Measurements from ENCODE around the gene NUMA1.

NUMA1 gene

DNA sequence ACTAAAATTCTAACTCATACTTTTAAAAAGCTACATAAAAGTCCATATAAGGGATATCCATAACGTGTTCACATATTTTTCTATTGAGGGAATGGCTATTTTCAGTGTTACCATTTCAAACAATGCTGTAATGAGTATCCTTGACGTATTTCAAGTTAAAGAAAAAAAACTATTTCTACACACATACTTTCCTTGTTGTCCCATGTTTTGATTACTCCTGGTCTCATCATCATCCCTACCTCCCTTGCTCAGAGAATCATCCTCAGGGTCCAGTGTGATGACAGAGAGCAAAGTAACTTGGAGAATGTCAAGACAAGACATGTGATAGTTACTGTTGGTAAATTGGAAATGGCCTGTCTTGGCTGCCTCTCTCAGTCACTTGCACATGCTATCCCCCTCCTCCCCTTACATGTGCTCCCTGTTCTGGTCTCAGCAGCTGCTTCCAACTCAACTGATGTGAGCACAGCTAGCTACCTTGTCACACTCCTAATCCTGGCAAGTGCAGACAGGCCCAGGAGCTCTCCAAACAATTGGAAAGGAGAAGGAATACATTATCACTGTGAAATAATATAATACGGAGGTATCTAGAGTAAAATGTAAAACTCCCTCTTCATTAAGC lies 21.8 kb downstream of the NUMA1 start:
- DNase-seq (ENCODE audit: low spot score): no peak

GRCh38 chr11:72048766-72049460 lies 31.4 kb downstream of the NUMA1 start:
- DNase-seq (ENCODE audit: low spot score): no peak

DNA sequence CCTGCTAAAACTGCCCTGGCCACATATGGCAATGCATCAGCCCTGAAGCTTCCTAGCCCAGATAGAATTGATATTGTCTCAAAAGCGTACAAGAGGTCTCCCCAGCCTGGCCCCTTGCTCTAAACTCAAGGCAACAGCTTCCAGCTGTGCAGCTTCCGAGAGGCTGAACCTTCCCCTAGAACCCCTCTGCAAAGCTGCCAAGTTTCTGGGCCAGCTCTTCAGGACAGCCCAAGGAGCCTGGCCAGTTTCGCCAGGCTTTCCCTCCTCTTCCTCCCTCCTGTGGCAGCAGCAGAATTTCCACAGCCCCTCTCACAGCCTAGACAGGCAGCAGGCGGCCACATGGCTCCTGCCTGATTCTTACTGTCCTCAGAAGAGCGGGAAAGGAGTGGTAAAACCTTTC lies 34.5 kb downstream of the NUMA1 start:
- DNase-seq (ENCODE audit: low spot score): no peak

DNA sequence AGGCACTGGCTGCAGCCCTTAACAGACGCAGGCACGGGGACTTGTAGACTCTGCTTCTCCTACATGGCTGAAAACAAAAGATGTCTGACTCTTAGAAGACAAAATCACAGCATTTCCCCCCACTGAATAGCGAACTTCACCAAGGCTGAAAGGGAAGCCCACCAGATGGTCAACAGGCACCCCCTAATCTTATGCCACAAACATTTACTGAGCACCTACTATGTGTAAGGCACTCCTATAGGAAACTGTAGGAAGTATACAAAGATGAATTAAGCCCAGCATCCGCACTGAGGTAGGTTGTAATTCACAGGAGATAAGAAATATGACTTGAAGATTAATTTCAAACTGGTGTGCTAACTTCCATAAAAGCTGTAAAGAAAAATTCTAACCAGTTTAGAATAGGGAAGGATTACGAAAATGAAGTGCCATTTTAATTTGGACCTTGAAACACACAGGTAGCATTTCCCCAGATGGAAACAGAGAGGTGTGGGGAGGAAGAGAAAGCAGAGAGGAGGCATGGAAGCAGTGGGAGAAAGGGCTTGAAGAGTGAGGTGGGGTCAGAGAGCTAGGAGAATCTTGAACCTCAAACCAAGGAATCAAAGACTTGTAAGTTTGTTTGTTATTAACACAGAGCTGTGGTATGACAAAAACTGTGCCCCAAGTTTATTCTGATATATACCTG lies 38.1 kb downstream of the NUMA1 start:
- no peak for DNase-seq (ENCODE audit: low spot score)

DNA sequence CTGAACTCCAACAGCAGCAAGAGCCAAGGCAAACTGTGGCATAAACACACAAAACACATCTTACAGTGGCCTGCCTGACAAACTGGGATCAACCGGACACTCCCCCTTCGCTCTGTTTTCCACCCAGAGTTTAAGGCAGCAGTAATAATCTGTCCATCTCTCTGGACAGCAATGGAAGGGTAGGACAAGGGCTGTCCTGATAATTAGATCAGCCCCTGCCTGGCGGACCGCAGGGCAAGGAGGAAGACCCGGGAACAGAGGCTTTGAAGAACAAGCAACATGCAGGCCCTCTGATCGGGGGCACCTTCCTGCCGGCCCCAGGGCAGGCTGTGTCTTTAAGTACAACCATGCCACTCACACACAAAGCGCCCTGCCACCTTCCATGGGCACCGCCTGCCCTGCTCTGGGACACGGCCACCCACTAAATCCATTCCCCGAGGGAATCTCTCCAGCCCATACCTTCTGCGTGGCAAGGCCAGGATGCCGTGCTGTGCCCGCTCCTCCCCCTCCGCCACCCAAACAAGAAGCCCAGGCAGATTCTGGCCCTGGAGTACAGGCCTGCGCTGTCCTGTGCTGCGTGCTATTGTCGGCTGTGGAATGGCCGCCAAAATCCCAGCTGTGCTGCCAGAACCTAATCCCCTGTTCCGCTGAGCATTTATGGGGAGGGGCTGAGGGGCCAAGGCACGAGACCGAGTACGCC lies 38.8 kb downstream of the NUMA1 start:
- DNase-seq (ENCODE audit: low spot score): peak; percentile 41

DNA sequence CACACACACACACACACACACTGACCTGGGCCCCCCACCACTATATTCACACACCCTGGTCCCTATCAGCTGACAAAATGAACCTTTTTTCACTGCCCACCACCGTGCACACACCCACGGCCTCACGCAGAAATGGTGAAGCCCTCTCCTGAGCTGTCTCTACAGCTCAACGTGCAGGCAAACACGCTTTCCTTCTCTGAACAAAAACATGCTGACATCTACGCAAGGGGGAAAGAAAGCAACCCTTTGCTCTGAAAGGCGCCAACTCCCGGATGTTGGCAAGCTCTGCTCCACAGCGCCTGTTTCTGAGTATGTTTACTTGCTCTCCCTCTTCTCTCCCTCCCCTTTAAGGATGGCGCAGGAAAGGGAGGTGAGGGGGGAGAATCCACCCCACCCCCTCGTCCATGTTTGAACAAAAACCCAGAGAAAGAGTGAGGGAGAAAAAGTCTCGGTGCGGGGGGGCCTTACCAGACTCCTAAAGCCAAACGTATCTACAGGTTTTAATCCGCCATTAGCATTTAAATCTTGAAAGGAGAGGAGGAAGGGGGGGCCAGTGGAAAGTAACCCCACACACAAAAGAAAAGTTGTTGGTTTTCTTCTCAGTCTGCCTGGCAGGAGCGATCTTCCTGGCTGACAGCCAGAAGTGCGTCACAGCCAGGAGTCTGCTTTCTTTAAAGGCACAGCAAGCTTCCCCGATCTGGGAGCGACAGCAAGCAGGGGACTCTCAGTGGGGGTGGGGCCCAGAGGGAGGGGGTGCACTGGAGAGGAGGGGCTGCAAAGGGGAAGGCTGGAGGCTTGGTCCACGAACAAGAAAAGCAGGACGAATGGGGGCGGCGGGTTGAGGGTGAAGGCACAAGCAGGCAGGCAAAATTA lies 39.6 kb downstream of the NUMA1 start:
- peak; percentile 83 for DNase-seq (ENCODE audit: low spot score)

- DNase-seq (ENCODE audit: low spot score): no peak
Observed at GRCh38 chr11:72039856-72040401, 40.4 kb downstream of the NUMA1 start.

- peak; percentile 65 for DNase-seq (ENCODE audit: low spot score)
Observed at GRCh38 chr11:72039031-72039855, 41.1 kb downstream of the NUMA1 start.

- DNase-seq (ENCODE audit: low spot score): no peak
Observed at GRCh38 chr11:72038491-72038890, 41.9 kb downstream of the NUMA1 start.

- no peak for DNase-seq (ENCODE audit: low spot score)
Observed at GRCh38 chr11:72037554-72038311, 42.6 kb downstream of the NUMA1 start.

GRCh38 chr11:72036687-72037086 lies 43.7 kb downstream of the NUMA1 start:
- DNase-seq (ENCODE audit: low spot score): no peak

GRCh38 chr11:72030472-72031045 lies 49.8 kb downstream of the NUMA1 start:
- no peak for DNase-seq (ENCODE audit: low spot score)

- no peak for DNase-seq (ENCODE audit: low spot score)
Observed at GRCh38 chr11:72026090-72026489, 54.3 kb downstream of the NUMA1 start.

DNA sequence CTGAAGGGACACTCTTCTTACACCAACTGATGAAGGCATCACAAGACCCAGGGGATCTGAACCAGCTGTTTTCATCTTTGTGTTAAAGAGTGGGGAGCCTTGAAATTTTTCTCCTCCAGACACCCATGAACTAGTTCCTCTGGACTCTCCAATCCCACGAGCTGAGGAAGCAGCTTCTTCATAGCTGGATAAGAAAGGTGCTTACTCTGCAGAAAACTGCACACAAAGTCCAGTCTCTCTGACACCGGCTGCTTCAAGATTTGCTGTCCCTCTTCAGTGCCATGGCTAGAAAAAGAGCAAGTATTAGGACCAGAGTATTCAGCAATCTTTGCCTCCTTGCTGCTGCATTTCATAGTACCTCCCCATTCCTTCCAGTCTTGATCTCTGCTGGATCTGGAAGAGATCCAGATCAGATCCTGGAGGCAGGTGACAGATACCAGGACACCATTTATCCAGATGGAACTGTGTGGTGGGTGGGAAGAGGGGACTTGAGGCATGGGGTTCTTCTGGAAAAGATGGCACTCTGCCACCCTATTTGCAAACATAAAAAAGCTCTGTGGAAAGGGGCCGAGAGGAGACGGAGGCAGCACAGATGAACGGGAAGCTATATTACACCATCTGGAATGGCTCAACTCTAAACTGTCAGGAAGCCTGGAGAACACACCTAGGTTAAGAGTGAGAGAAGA lies 56.1 kb downstream of the NUMA1 start:
- DNase-seq (ENCODE audit: low spot score): no peak

DNA sequence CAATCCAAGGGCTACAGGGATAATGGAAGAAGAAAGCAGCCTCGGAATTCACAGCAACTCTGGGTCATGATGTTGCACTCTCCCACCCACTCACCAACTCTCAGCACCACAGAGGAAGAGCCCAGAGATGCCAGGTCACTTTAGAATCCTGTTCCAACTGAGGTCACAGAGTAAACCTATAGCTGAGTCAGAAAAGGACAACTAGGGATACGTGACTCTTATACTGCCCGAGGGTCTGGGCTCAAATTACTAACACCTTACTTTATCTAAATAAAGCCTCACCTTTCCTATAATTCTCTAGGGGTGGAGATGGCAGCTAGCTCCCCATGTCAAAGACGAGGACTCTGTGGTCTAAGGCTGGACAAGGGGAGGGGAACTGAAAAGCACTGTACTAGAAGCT lies 57.0 kb downstream of the NUMA1 start:
- no peak for DNase-seq (ENCODE audit: low spot score)

GRCh38 chr11:72018171-72018570 lies 62.2 kb downstream of the NUMA1 start:
- no peak for DNase-seq (ENCODE audit: low spot score)

DNA sequence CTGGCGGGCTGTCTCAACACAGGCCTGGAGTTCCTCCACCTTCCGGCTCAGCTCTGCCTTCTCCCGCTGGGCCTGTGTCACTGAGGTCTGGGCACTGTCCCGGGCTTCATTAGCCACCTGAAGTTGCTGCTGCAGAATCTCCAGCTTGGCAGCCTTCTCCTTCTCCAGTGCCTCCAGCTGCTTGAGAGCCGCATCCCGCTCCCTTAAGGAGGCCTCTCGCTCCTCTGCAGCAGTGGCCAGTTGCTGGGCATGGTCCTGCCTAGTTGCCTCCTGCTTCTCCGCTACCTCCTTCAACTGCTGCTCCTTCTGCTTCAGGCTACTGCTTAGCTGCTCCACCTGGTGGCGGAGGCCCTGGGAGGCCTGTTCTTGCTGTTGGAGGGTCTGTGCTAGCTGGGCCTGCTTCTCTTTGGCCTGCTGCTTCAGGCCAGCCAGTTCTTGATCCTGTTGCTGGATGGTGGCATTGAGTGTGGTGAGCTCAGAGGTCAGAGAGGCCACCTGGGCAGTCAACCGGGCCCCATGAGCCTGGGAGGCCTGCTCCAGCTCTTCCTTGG lies 64.8 kb downstream of the NUMA1 start:
- DNase-seq (ENCODE audit: low spot score): no peak

GRCh38 chr11:72014761-72015320 lies 65.5 kb downstream of the NUMA1 start:
- DNase-seq (ENCODE audit: low spot score): no peak
